Mucosa of descending colon (tissue), 3 donors: ENCODE data around the gene SMNDC1. TPM values are rescaled to one million over a fixed set of nuclear protein-coding genes. Genes with fewer than 3 reads are reported as not detected.

Experiments
- ATAC-seq: fragments of 200-7000 bp; cut with Tn5 transposase; one replicate; pipeline ENCODE4 v1.9.1; 2020; ENCODE audit warnings: mild to moderate bottlenecking, moderate library complexity
- DNase-seq, 3 donors: peaks; one replicate each; pipeline ENCODE4 v3.0.0-alpha.2; 2020
- H3K36me3 ChIP-seq: fragments of 200-600 bp; one replicate; pipeline ENCODE4 v1.8.0; 2021; ENCODE audit warnings: low read depth, mild to moderate bottlenecking
- H3K4me1 ChIP-seq: fragments of 200-600 bp; one replicate; pipeline ENCODE4 v1.8.0; 2021; ENCODE audit warnings: low read depth, mild to moderate bottlenecking
- H3K4me3 ChIP-seq: fragments of 200-600 bp; one replicate; pipeline ENCODE4 v1.8.0; 2021; ENCODE audit warnings: mild to moderate bottlenecking
- H3K9me3 ChIP-seq: fragments of 200-600 bp; one replicate; pipeline ENCODE4 v1.8.0; 2021; ENCODE audit warnings: mild to moderate bottlenecking
- intact Hi-C, 2 donors: fragments of 100-400 bp; cut with DNase I in 1 of 2; cut with micrococcal nuclease in 1 of 2; formaldehyde crosslinking; loops; one replicate each; pipeline versions ENCODE4 v1.11.0 to v1.11.1; 2022; cut with DNase I, micrococcal nuclease
- total RNA-seq, 3 donors: library from RNA; stranded (reverse); fragmentation: NEBNext Ultra II Directional in 2 of 3; extraction: Animal tissue kit (Norgen Biotek cat#: 25700) in 2 of 3; gene quantifications; one replicate each; pipeline versions ENCODE4 v1.2.1 to v1.2.4, GENCODE V29; 2021 to 2023
- TF ChIP-seq, protein P1 (sequence below): fragments of 200-600 bp; IDR thresholded peaks from one replicate; pipeline ENCODE4 v1.8.0; 2022; ENCODE audit warnings: antibody characterized with exemption, mild to moderate bottlenecking
- donor health status: DM: no; HTN: no; CAD: no; lungs with moderate emphysema.
- donor health status: DM: no; HTN: no; CAD: no.
- donor health status: DM: no; HTN: yes; CAD: no.

SMNDC1 gene
- total RNA-seq, 3 donors from 2014 or later = 19.3 to 30.1 (median 24.8) TPM

DNA sequence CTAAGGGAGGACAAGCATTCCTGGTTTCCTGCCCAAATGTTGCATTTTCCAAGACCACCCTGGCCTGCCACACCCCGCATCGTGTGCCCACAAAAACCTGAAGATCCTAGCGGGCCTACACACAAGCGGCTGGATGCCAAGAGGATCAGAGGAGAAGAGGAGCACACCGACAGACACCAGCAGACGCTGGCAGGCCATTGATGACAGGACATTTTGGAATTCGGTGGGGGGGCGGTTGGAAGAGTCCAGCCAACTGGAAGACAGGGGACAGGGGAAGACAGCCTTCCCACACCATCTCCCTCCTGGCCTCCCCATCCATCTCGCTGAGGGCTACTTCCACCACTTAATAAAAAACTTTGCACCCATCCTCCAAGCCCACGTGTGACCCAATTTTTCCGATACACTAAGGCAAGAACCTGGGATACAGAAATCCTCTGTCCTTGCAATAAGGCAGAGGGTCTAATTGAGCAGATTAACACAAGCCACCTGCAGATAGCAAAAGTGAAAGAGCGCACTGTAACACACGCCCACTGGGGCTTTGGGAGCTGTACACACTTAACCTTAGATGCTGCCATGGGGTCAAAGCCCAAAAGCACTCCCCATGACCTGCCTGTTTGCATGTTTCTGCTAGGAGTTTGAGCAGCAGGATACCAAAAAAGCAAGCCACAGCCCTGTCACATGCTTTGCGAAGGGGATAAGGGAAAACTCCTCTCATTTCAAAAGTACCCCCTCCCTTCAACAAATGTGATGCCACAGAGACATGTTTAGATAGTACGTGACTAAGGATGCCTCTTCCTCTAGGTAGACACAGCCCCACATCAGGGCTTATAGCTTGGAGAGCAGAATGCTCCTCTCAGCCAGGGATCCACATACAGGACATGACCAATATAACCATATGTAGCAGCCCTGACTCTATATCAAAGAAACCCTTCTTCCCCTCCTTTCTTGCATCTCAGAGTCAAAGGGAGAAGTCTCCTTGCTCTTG lies 13.4 kb upstream of the SMNDC1 start:
- no peak overlapping the region for H3K4me3 ChIP-seq
- TF ChIP-seq, protein P1, sequence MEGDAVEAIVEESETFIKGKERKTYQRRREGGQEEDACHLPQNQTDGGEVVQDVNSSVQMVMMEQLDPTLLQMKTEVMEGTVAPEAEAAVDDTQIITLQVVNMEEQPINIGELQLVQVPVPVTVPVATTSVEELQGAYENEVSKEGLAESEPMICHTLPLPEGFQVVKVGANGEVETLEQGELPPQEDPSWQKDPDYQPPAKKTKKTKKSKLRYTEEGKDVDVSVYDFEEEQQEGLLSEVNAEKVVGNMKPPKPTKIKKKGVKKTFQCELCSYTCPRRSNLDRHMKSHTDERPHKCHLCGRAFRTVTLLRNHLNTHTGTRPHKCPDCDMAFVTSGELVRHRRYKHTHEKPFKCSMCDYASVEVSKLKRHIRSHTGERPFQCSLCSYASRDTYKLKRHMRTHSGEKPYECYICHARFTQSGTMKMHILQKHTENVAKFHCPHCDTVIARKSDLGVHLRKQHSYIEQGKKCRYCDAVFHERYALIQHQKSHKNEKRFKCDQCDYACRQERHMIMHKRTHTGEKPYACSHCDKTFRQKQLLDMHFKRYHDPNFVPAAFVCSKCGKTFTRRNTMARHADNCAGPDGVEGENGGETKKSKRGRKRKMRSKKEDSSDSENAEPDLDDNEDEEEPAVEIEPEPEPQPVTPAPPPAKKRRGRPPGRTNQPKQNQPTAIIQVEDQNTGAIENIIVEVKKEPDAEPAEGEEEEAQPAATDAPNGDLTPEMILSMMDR = no peak
- no peaks in the 10 kb centered on the region for H3K4me1 ChIP-seq
- ATAC-seq (no peak), DNase-seq (no peak)
- intact Hi-C loops = no loop called here
- H3K36me3 ChIP-seq = no peaks in the 10 kb centered on the region
- H3K9me3 ChIP-seq = no peaks in the 10 kb centered on the region

DNA sequence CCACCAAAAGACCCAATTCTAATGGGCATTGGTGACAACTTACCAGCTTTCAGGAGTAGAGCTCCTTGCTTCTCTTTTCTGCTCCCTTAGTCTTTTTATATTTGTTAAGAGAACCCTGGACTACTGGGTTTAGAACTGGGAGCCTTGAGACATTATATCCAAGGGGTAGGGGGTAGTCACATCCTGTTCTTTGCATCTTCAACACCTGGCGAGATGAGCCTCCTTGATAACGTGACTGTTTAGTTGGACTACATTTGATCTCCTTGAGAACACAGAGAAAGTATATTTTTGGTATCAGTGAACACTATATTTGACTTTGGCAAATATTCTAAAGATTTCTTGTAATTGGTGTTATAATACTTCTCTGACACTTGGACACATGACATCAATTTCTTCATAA lies 9.0 kb upstream of the SMNDC1 start:
- Histone ChIP-seq H3K36me3 (no peaks in the 10 kb centered on the region), H3K9me3 (no peaks in the 10 kb centered on the region), H3K4me1 (no peaks in the 10 kb centered on the region), H3K4me3 (no peak overlapping the region)
- TF ChIP-seq, protein P1 = no peak
- DNase-seq = no peak
- intact Hi-C loops = loop anchor here in 1 of 2 donors (5.0 kb wide), 1 partner anchor 234 kb away; no protein-coding TSS in a partner anchor
- no peak for ATAC-seq

DNA sequence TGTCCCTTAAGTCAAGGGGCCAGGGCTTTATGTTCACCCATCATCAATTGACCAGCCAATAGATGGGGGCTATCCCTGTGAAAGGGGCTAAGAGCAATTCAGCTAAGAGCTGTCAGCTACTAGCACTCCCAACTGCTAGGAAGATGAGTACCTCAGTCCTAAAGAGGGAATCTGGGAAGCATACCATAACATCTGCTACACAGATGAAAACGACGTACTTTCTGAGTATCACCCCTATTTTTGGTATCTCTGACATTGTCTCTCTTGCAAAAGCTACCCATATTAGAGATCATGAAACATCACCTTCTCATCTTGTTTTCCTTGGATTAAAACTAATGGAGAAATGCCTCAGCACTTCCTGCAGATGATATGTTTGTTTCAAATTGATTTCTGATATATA lies 7.5 kb upstream of the SMNDC1 start:
- no peaks in the 10 kb centered on the region for H3K4me1 ChIP-seq
- intact Hi-C loops = loop anchor here in 1 of 2 donors (5.0 kb wide), 1 partner anchor 235 kb away; no protein-coding TSS in a partner anchor
- TF ChIP-seq, protein P1 = no peak
- ATAC-seq (no peak), DNase-seq (no peak)
- no peaks in the 10 kb centered on the region for H3K9me3 ChIP-seq
- H3K4me3 ChIP-seq = no peak overlapping the region
- H3K36me3 ChIP-seq = no peaks in the 10 kb centered on the region

DNA sequence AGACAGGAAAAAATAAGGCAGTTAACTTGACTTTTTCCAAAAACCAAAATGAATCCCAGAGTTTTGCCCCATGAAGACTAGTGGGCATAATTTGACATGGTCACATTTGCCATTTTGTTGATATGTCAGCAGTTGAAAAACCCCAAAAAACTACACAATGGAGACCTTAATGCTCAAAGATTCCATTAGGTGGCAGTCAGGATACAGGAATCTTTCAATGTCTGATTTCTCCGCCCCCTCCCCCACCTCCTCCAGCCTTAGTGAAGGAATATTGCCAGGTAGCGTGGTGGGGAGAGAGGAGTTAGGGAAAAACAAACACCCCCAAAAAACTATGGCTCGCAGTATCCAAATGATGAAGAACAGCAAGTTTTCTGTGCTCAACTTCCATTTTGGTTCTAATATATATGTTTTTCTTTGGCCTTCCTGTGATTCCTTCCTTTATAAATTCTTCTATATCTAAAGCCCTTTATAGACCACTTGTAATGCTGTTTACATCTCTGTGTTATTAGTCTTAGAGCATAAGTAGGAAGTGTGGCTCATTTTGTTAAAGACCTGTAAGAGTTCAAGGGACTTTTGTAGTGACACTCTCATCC lies 6.7 kb upstream of the SMNDC1 start:
- Histone ChIP-seq H3K4me1 (no peaks in the 10 kb centered on the region), H3K36me3 (no peaks in the 10 kb centered on the region), H3K9me3 (no peaks in the 10 kb centered on the region), H3K4me3 (no peak overlapping the region)
- DNase-seq (peak in 2 of 3 donors; percentile 37 to 80), ATAC-seq (peak; percentile 74)
- intact Hi-C loops = loop anchor here in 1 of 2 donors (5.0 kb wide), 1 partner anchor 236 kb away; no protein-coding TSS in a partner anchor
- TF ChIP-seq, protein P1 = peak; percentile 13

DNA sequence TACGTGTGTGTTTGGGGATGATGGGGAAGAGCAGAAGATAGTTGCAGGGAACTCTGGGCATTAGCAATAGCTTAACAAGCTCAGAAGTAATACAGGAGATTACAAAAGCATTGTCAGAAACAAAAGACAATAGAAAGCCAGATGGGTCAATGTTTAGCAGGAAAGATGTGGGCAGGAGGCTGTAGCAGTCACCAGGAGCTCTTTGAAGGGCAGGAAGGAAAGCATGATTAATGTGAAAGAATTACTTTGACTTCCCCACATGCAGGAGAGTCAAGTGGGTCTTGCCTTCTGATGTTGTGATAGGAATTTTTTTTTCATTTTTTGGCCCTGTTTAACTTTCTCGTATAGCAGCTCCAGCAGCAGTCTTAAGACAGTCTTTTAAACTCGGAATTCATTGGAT lies 6.0 kb upstream of the SMNDC1 start:
- no peak overlapping the region for H3K4me3 ChIP-seq
- no peaks in the 10 kb centered on the region for H3K36me3 ChIP-seq
- H3K9me3 ChIP-seq = no peaks in the 10 kb centered on the region
- DNase-seq (no peak), ATAC-seq (no peak)
- TF ChIP-seq, protein P1 = no peak
- intact Hi-C loops = loop anchor here in 1 of 2 donors (5.0 kb wide), 1 partner anchor 237 kb away; no protein-coding TSS in a partner anchor
- H3K4me1 ChIP-seq = peaks cover 5% of the 10 kb centered on the region
